T-cell (primary cell): Measurements from ENCODE around the gene DEFB121. TPM values are rescaled to one million over a fixed set of nuclear protein-coding genes. Genes with fewer than 3 reads are reported as not detected.
"Not testable (repeated sequence)": the region's sequence is repeated elsewhere in the genome, so short reads cannot be mapped to it uniquely, and the experiment has no call there.

Source experiments
- ATAC-seq, 4 experiments: fragments of 200-7000 bp in 3 of 4; fragments of 150-1000 bp in 1 of 4; cut with Tn5 transposase; replicated peaks in 1 of 4; 1 replicate in 3 of 4; 2 replicates in 1 of 4; pipeline ENCODE4 v1.10.0; 2021; ENCODE audit warnings: moderate library complexity in 3 of 4, mild to moderate bottlenecking in 2 of 4, moderate number of reproducible peaks in 1 of 4
- CTCF ChIA-PET, 2 donors: fragments of 300-600 bp; sonication (Branson Sonifier 250); formaldehyde crosslinking; loops; one replicate each; lab custom pipeline; 2022; ENCODE audit warnings: antibody characterized with exemption in 2 of 2; lab: Charles Lee
- POLR2A ChIA-PET, 2 donors: fragments of 300-600 bp; sonication (Branson Sonifier 250); formaldehyde crosslinking; loops; one replicate each; lab custom pipeline; 2022; ENCODE audit warnings: antibody characterized with exemption in 2 of 2; lab: Charles Lee
- DNase-seq, 35 experiments: peaks; one replicate each; pipeline versions ENCODE4 v3.0.0 to v3.0.0-alpha.2; 2013 to 2023
- H3K27ac ChIP-seq: one replicate; pipeline ENCODE4 v1.5.1; 2013; ENCODE audit warnings: low read length
- H3K27me3 ChIP-seq, 2 experiments: replicated peaks in 1 of 2; 1 replicate in 1 of 2; 2 replicates in 1 of 2; pipeline versions ENCODE4 v1.6.1 to v1.7.0; 2013; ENCODE audit warnings: low read length in 1 of 2, mixed read lengths in 1 of 2; ENCODE audit not compliant: control insufficient read depth in 2 of 2, insufficient read depth in 2 of 2; ENCODE audit errors: extremely low read depth in 1 of 2
- H3K36me3 ChIP-seq, 2 donors: 1 replicate in 1 of 2; 2 replicates in 1 of 2; pipeline versions ENCODE4 v1.6.1 to v1.7.0; 2013; ENCODE audit warnings: low read length in 1 of 2; ENCODE audit not compliant: control insufficient read depth in 2 of 2, insufficient read depth in 1 of 2; ENCODE audit errors: extremely low read depth in 1 of 2
- H3K4me1 ChIP-seq, 2 experiments: 1 replicate in 1 of 2; 2 replicates in 1 of 2; pipeline versions ENCODE4 v1.6.1 to v1.7.0; 2013; ENCODE audit warnings: low read length in 2 of 2, mixed read lengths in 1 of 2; ENCODE audit not compliant: insufficient read depth in 2 of 2, control insufficient read depth in 1 of 2; ENCODE audit errors: extremely low read depth in 1 of 2
- H3K4me3 ChIP-seq, 2 donors: 1 replicate in 1 of 2; 2 replicates in 1 of 2; pipeline versions ENCODE4 v1.5.1 to v1.7.0; 2013; ENCODE audit warnings: mild to moderate bottlenecking in 2 of 2, low read length in 1 of 2, moderate library complexity in 1 of 2; ENCODE audit not compliant: control insufficient read depth in 1 of 2; ENCODE audit errors: extremely low read depth in 1 of 2
- H3K9me3 ChIP-seq: 2 replicates; pipeline ENCODE4 v1.7.0; 2013
- H3K27ac Mint-ChIP-seq, 2 donors: one replicate each; pipeline ENCODE4 v1.8.0; 2020 to 2021; ENCODE audit warnings: mild to moderate bottlenecking in 2 of 2, mixed read lengths in 2 of 2
- H3K27me3 Mint-ChIP-seq, 2 donors: one replicate each; pipeline ENCODE4 v1.8.0; 2021 to 2022; ENCODE audit warnings: mixed read lengths in 2 of 2
- H3K36me3 Mint-ChIP-seq: one replicate; pipeline ENCODE4 v1.8.0; 2021; ENCODE audit warnings: mixed read lengths
- H3K4me1 Mint-ChIP-seq, 3 donors: one replicate each; pipeline ENCODE4 v1.8.0; 2020 to 2022; ENCODE audit warnings: mixed read lengths in 3 of 3, mild to moderate bottlenecking in 1 of 3
- H3K4me3 Mint-ChIP-seq, 3 donors: one replicate each; pipeline ENCODE4 v1.8.0; 2020 to 2022; ENCODE audit warnings: mild to moderate bottlenecking in 3 of 3, mixed read lengths in 3 of 3, moderate library complexity in 3 of 3
- H3K9me3 Mint-ChIP-seq, 3 donors: one replicate each; pipeline ENCODE4 v1.8.0; 2020 to 2022; ENCODE audit warnings: mixed read lengths in 3 of 3
- WGBS: methylation state at CpG from one replicate; pipeline ENCODE4 v1.1.5; 2013; ENCODE audit warnings: missing lambda C conversion rate; ENCODE audit not compliant: insufficient coverage; 5-methylcytosine and 5-hydroxymethylcytosine counted together
- total RNA-seq, 35 experiments: library from RNA in 6 of 35; stranded (reverse) in 6 of 35; fragments of 120-200 nt in 1 of 35; gene quantifications; one replicate each; pipeline versions ENCODE4 v1.2.1 to v1.2.4 and lab custom pipeline; 2013 to 2026

Gene DEFB121
- total RNA-seq, 5 donors from 2014 or later (not counting 1 experiment from before 2014, with no cell fraction given), result not detected

DNA sequence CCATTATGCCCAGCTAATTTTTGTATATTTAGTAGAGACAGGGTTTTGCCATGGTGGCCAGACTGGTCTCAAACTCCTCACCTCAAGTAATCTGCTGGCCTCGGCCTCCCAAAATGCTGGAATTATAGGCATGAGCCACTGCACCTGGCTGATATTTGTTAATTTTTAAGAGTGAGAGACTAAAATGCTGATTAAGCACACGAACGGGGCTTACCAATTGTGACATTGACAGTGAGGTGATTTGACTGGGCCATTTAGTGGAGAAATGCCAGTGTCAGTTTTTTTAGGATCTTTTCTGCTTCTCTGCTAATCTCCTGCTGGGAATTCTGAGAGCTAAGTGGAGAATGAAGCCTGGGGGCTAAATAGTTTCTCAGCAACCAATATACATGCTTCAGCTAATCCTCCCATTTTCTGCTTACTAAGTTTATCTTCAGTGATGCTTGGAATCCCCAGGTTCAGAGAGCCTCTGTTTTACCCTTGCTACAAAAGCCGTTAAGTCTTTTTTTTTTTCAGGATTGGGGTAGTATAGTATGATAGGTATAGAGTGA is 24.6 kb upstream of the DEFB121 start:
- Mint-ChIP-seq H3K4me1 (no peaks in the 10 kb centered on the region), H3K9me3 (no peaks in the 10 kb centered on the region), H3K4me3 (no peak overlapping the region), H3K27me3 (peaks cover 12 to 20% of the 10 kb centered on the region in 2 donors), H3K36me3 (no peaks in the 10 kb centered on the region), H3K27ac (no peak overlapping the region)
- Histone ChIP-seq H3K9me3 (no peaks in the 10 kb centered on the region), H3K4me3 (no peak overlapping the region), H3K4me1 (no peaks in the 10 kb centered on the region), H3K36me3 (no peaks in the 10 kb centered on the region), H3K27me3 (peaks cover 0 to 4% of the 10 kb centered on the region in 2 experiments), H3K27ac (no peak overlapping the region)
- DNase-seq (no peak), ATAC-seq (no peak)
- 31% methylated on average over 3 of the region's 4 CpGs for whole genome bisulfite sequencing
- CTCF ChIA-PET, result no interaction called here
- POLR2A ChIA-PET, result no interaction called here

DNA sequence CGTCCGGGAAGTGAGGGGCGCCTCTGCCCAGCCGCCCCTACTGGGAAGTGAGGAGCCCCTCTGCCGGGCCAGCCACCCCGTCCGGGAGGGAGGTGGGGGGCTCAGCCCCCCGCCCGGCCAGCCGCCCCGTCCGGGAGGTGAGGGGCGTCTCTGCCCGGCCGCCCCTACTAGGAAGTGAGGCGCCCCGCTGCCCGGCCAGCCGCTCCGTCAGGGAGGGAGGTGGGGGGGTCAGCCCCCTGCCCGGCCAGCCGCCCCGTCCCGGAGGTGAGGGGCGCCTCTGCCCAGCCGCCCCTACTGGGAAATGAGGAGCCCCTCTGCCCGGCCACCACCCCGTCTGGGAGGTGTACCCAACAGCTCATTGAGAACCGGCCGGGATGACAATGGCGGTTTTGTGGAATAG is 21.6 kb upstream of the DEFB121 start:
- H3K4me3 Mint-ChIP-seq, H3K9me3 ChIP-seq, H3K36me3 ChIP-seq, H3K27ac ChIP-seq, H3K27me3 Mint-ChIP-seq, H3K27ac Mint-ChIP-seq, DNase-seq, CTCF ChIA-PET, H3K9me3 Mint-ChIP-seq, POLR2A ChIA-PET, H3K36me3 Mint-ChIP-seq, H3K4me3 ChIP-seq, H3K27me3 ChIP-seq, H3K4me1 Mint-ChIP-seq, ATAC-seq, H3K4me1 ChIP-seq: not testable (repeated sequence)
- WGBS, result 95% methylated on average over 4 of the region's 31 CpGs

DNA sequence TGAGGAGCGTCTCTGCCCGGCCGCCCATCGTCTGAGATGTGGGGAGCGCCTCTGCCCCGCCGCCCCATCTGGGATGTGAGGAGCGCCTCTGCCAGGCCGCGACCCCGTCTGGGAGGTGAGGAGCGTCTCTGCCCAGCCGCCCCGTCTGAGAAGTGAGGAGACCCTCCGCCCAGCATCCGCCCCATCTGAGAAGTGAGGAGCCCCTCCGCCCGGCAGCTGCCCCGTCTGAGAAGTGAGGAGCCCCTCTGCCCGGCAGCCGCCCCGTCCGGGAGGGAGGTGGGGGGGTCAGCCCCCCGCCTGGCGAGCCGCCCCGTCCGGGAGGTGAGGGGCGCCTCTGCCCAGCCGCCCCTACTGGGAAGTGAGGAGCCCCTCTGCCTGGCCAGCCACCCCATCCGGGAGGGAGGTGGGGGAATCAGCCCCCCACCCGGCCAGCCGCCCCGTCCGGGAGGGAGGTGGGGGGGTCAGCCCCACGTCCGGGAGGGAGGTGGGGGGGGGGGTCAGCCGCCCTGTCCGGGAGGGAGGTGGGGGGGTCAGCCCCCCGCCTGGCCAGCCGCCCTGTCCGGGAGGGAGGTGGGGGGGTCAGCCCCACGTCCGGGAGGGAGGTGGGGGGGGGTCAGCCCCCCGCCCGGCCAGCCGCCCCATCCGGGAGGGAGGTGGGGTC is 21.0 kb upstream of the DEFB121 start:
- H3K27ac Mint-ChIP-seq, CTCF ChIA-PET, DNase-seq, H3K27ac ChIP-seq, H3K4me1 Mint-ChIP-seq, H3K9me3 Mint-ChIP-seq, H3K27me3 Mint-ChIP-seq, H3K27me3 ChIP-seq, H3K36me3 Mint-ChIP-seq, H3K36me3 ChIP-seq, ATAC-seq, H3K4me3 ChIP-seq, H3K9me3 ChIP-seq, H3K4me3 Mint-ChIP-seq, POLR2A ChIA-PET, H3K4me1 ChIP-seq: not testable (repeated sequence)
- no CpG with 5 or more reads among the region's 48 CpGs for WGBS

DNA sequence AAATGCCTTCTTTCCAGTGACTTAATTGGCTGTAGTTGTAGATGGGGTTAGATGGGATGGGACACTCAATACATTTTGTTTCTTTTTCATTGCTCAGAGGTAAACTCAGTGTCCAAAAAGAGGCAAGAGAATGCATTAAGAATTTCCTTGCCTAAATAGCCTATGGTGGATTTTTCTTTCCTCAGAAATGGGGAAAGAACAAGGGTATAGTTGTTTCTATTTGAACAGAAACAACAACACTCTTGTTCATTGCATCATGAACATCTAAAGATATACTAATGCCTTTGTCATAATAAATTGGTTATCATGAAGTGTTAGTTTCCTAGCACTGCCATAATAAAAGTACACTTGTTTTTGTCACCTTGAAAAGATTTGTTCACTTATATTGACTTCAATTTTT is 19.8 kb upstream of the DEFB121 start:
- Mint-ChIP-seq H3K27ac (no peak overlapping the region), H3K36me3 (no peaks in the 10 kb centered on the region), H3K27me3 (peaks cover 3 to 4% of the 10 kb centered on the region in 2 donors), H3K4me3 (no peak overlapping the region), H3K9me3 (no peaks in the 10 kb centered on the region), H3K4me1 (no peaks in the 10 kb centered on the region)
- ChIA-PET CTCF (no interaction called here), POLR2A (no interaction called here)
- Histone ChIP-seq H3K4me3 (no peak overlapping the region), H3K27ac (no peak overlapping the region), H3K27me3 (peaks cover 0 to 4% of the 10 kb centered on the region in 2 experiments), H3K4me1 (no peaks in the 10 kb centered on the region), H3K9me3 (no peaks in the 10 kb centered on the region), H3K36me3 (no peaks in the 10 kb centered on the region)
- ATAC-seq (no peak), DNase-seq (no peak)

DNA sequence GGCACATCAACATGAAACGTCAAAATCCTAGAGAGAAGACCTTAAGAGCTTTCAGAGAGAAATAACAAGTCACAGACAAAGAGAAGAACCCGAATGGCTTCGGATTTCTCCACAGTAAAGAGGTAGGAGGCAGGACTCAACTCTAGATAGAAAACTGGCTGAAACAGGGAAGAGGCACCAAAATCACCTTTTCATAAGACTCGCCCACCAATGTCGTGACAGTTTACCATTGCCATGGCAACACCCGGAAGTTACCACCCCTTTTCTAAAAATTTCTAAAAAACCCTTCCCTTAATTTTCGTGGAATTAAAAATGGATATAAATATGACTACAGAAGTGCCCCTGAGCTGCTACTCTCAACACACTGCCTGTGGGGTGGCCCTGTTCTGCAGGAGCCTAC is 12.3 kb upstream of the DEFB121 start:
- 80% methylated on average over 1 of the region's 7 CpGs for WGBS
- Mint-ChIP-seq H3K4me1 (no peaks in the 10 kb centered on the region), H3K9me3 (peaks cover 0 to 4% (median 0%) of the 10 kb centered on the region in 3 donors), H3K4me3 (no peak overlapping the region), H3K36me3 (no peaks in the 10 kb centered on the region), H3K27ac (no peak overlapping the region), H3K27me3 (peaks cover 5 to 12% of the 10 kb centered on the region in 2 donors)
- Histone ChIP-seq H3K36me3 (no peaks in the 10 kb centered on the region), H3K27ac (no peak overlapping the region), H3K4me3 (no peak overlapping the region), H3K4me1 (no peaks in the 10 kb centered on the region), H3K27me3 (no peaks in the 10 kb centered on the region), H3K9me3 (no peaks in the 10 kb centered on the region)
- ChIA-PET POLR2A (no interaction called here), CTCF (no interaction called here)
- ATAC-seq, result no peak
- no peak for DNase-seq

DNA sequence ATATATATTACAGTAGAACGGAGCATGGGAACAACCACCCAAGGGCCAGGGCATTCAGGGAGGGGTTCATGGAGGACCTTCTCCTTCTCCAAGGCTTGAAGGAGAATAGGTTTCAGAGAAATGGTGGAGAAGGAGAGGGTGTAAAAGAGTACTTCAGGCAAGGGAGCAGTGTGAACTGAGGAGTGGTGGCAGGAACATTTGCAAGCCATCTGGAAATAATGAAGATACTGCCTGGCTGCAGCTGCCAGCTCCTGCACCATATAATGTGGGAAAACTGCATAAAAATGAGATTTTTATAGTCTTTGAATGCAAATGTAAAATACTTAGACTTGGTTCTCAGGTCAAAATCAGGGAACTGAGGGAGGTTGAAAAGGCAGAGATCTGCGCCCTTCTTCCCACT is 9.6 kb upstream of the DEFB121 start:
- CTCF ChIA-PET, result no interaction called here
- H3K4me3 Mint-ChIP-seq, result no peak overlapping the region
- H3K36me3 ChIP-seq, result no peaks in the 10 kb centered on the region

More for the DNA sequence above, 9.6 kb upstream of the DEFB121 start:
- no peak overlapping the region for H3K4me3 ChIP-seq
- no peaks in the 10 kb centered on the region for H3K4me1 ChIP-seq
- H3K27ac ChIP-seq, result no peak overlapping the region
- POLR2A ChIA-PET, result no interaction called here
- no peak overlapping the region for H3K27ac Mint-ChIP-seq
- peaks cover 0 to 4% (median 0%) of the 10 kb centered on the region in 3 donors for H3K9me3 Mint-ChIP-seq
- H3K27me3 ChIP-seq, result no peaks in the 10 kb centered on the region
- H3K27me3 Mint-ChIP-seq, result peaks cover 8 to 12% of the 10 kb centered on the region in 2 donors
- H3K36me3 Mint-ChIP-seq, result no peaks in the 10 kb centered on the region
- ATAC-seq (no peak), DNase-seq (no peak)
- H3K9me3 ChIP-seq, result no peaks in the 10 kb centered on the region
- H3K4me1 Mint-ChIP-seq, result no peaks in the 10 kb centered on the region
- WGBS, result no CpG with 5 or more reads among the region's 2 CpGs
